Liver (tissue), 9 donors: ENCODE measurements around the gene RFT1. TPM values are rescaled to one million over a fixed set of nuclear protein-coding genes. Genes with fewer than 3 reads are reported as not detected.

Experiments
- DNase-seq: peaks from one replicate; pipeline ENCODE4 v3.0.0-alpha.2; 2017; ENCODE audit warnings: low spot score
- H3K27ac ChIP-seq, 2 donors: one replicate each; pipeline ENCODE4 v1.7.0; 2013; ENCODE audit warnings: inconsistent platforms in 2 of 2, low read length in 2 of 2, control low read depth in 1 of 2, low read depth in 1 of 2, mild to moderate bottlenecking in 1 of 2
- H3K27me3 ChIP-seq, 4 donors: one replicate each; pipeline versions ENCODE4 v1.6.1 to v1.7.0; 2013; ENCODE audit warnings: low read length in 3 of 4, inconsistent platforms in 1 of 4, mild to moderate bottlenecking in 1 of 4, moderate library complexity in 1 of 4; ENCODE audit not compliant: control insufficient read depth in 4 of 4, insufficient read depth in 4 of 4
- H3K36me3 ChIP-seq, 4 donors: one replicate each; pipeline versions ENCODE4 v1.6.1 to v1.7.0; 2013; ENCODE audit warnings: low read length in 3 of 4, mild to moderate bottlenecking in 3 of 4, low read depth in 1 of 4, moderate library complexity in 1 of 4; ENCODE audit not compliant: control insufficient read depth in 4 of 4, insufficient read depth in 3 of 4
- H3K4me1 ChIP-seq, 4 donors: one replicate each; pipeline versions ENCODE4 v1.6.1 to v1.7.0; 2013; ENCODE audit warnings: low read length in 3 of 4, mild to moderate bottlenecking in 3 of 4, moderate library complexity in 1 of 4; ENCODE audit not compliant: control insufficient read depth in 4 of 4, insufficient read depth in 4 of 4
- H3K4me3 ChIP-seq, 3 donors: one replicate each; pipeline versions ENCODE4 v1.6.1 to v1.7.0; 2013; ENCODE audit warnings: low read length in 3 of 3, control low read depth in 1 of 3, low read depth in 1 of 3, mild to moderate bottlenecking in 1 of 3
- H3K9ac ChIP-seq, 2 donors: one replicate each; pipeline ENCODE4 v1.7.0; 2013; ENCODE audit warnings: low read length in 2 of 2, mild to moderate bottlenecking in 2 of 2, moderate library complexity in 2 of 2, control low read depth in 1 of 2, low read depth in 1 of 2
- H3K9me3 ChIP-seq, 4 donors: one replicate each; pipeline versions ENCODE4 v1.6.1 to v1.7.0; 2013; ENCODE audit warnings: low read length in 3 of 4; ENCODE audit not compliant: control insufficient read depth in 4 of 4
- EGR1 ChIP-seq, 2 donors: IDR thresholded peaks; 2 replicates each; pipeline ENCODE4 v1.6.1; 2016 to 2018; ENCODE audit warnings: antibody characterized with exemption in 2 of 2, low read depth in 2 of 2
- FOXA1 ChIP-seq: IDR thresholded peaks from 2 replicates; pipeline ENCODE4 v1.6.1; 2016; ENCODE audit warnings: antibody characterized with exemption
- FOXA2 ChIP-seq: IDR thresholded peaks from 2 replicates; pipeline ENCODE4 v1.6.1; 2016; ENCODE audit warnings: antibody characterized with exemption
- GABPA ChIP-seq, 2 donors: IDR thresholded peaks in 1 of 2; conservative IDR thresholded peaks in 1 of 2; 2 replicates each; pipeline ENCODE4 v1.6.1; 2016; ENCODE audit warnings: antibody characterized with exemption in 2 of 2, mild to moderate bottlenecking in 1 of 2, moderate library complexity in 1 of 2
- HNF4A ChIP-seq, 2 donors: conservative IDR thresholded peaks; 2 replicates each; pipeline ENCODE4 v1.6.1; 2016; ENCODE audit warnings: antibody characterized with exemption in 2 of 2, mild to moderate bottlenecking in 2 of 2
- HNF4G ChIP-seq: IDR thresholded peaks from 2 replicates; pipeline ENCODE4 v1.6.1; 2016; ENCODE audit warnings: antibody characterized with exemption
- JUND ChIP-seq, 2 donors: IDR thresholded peaks; 2 replicates each; pipeline ENCODE4 v1.6.1; 2016; ENCODE audit warnings: antibody characterized with exemption in 2 of 2
- NR2F2 ChIP-seq: IDR thresholded peaks from 2 replicates; pipeline ENCODE4 v1.6.1; 2016; ENCODE audit warnings: antibody characterized with exemption
- RAD21 ChIP-seq, 2 donors: IDR thresholded peaks; 2 replicates each; pipeline ENCODE4 v1.6.1; 2016; ENCODE audit warnings: antibody characterized with exemption in 2 of 2, mild to moderate bottlenecking in 2 of 2
- RXRA ChIP-seq, 2 donors: IDR thresholded peaks; 2 replicates each; pipeline ENCODE4 v1.6.1; 2017 to 2018; ENCODE audit warnings: antibody characterized with exemption in 2 of 2, mild to moderate bottlenecking in 1 of 2
- SP1 ChIP-seq: IDR thresholded peaks from 2 replicates; pipeline ENCODE4 v1.6.1; 2018; ENCODE audit warnings: antibody characterized with exemption, mild to moderate bottlenecking
- TAF1 ChIP-seq: conservative IDR thresholded peaks from 2 replicates; pipeline ENCODE4 v1.6.1; 2016; ENCODE audit warnings: antibody characterized with exemption, mild to moderate bottlenecking
- YY1 ChIP-seq: IDR thresholded peaks from 2 replicates; pipeline ENCODE4 v1.6.1; 2016; ENCODE audit warnings: antibody characterized with exemption, mild to moderate bottlenecking
- ZBTB33 ChIP-seq: IDR thresholded peaks from 2 replicates; pipeline ENCODE4 v1.6.1; 2016; ENCODE audit warnings: antibody characterized with exemption
- WGBS: extraction: QIAGEN DNeasy Blood & Tissue Kit; methylation state at CpG from one replicate; pipeline ENCODE4 v1.1.7; 2013; 5-methylcytosine and 5-hydroxymethylcytosine counted together
- polyA plus RNA-seq, 2 donors: library from polyadenylated mRNA; stranded (reverse) in 1 of 2; unstranded in 1 of 2; fragments of 200-250 nt in 1 of 2; fragments of >200 nt in 1 of 2; fragmentation: Nextera tagmentation in 1 of 2; extraction: Ambion mirVana in 1 of 2; gene quantifications; one replicate each; pipeline versions ENCODE4 v1.2.1 to v1.2.3, GENCODE V29; 2013 to 2015
- total RNA-seq, 2 donors: library from RNA; depleted of rRNA; stranded (reverse); fragments of >200 nt; gene quantifications; one replicate each; pipeline ENCODE4 v1.2.3, GENCODE V29; 2014
- TF ChIP-seq, protein P1 (sequence below): IDR thresholded peaks from 2 replicates; pipeline ENCODE4 v1.6.1; 2016; ENCODE audit warnings: antibody characterized with exemption, mild to moderate bottlenecking
- TF ChIP-seq, protein P2 (sequence below): fragments of 150-350 bp; IDR thresholded peaks from 2 replicates; pipeline ENCODE4 v1.5.1; 2017; ENCODE audit warnings: improper control_type of control experiment, low read depth, low read length; ENCODE audit not compliant: missing input control
- TF ChIP-seq, protein P3 (sequence below): IDR thresholded peaks from 2 replicates; pipeline ENCODE4 v1.6.1; 2016; ENCODE audit warnings: antibody characterized with exemption
- TF ChIP-seq, protein P4 (sequence below): IDR thresholded peaks from 2 replicates; pipeline ENCODE4 v1.6.1; 2016; ENCODE audit warnings: antibody characterized with exemption
- donor health status: healthy.
- donor health status: healthy.
- donor health status: healthy.
- donor health status: healthy.
- donor health status: healthy.

RFT1 gene
- total and polyA plus RNA-seq, 4 donors = 8.0 to 12.6 (median 11.8) TPM

GRCh38 chr3:53134631-53135232 is 4.5 kb upstream of the RFT1 start:
- Histone ChIP-seq H3K36me3 (no peaks in the 10 kb centered on the region), H3K27ac (no peak overlapping the region), H3K9me3 (no peaks in the 10 kb centered on the region), H3K4me3 (no peak overlapping the region), H3K9ac (no peak overlapping the region), H3K4me1 (peaks cover 4 to 29% (median 22%) of the 10 kb centered on the region in 4 donors), H3K27me3 (no peaks in the 10 kb centered on the region)
- TF ChIP-seq RXRA (IDR thresholded peaks at IDR 0.05) (peak in 1 of 2 donors; percentile 13), NR2F2 (no peak), HNF4G (no peak), YY1 (no peak), RAD21 (IDR thresholded peaks at IDR 0.05) (peak; percentile 87 to 95), FOXA2 (no peak), FOXA1 (no peak), HNF4A (conservative IDR thresholded peaks at IDR 0.05) (peak in 1 of 2 donors; percentile 25), ZBTB33 (no peak), SP1 (no peak), GABPA (IDR thresholded peaks at IDR 0.05 in 1 of 2, conservative IDR thresholded peaks at IDR 0.05 in 1 of 2) (no peak), EGR1 (IDR thresholded peaks at IDR 0.05; ENCODE audit: low read depth in 2 of 2) (no peak), TAF1 (no peak), JUND (IDR thresholded peaks at IDR 0.05) (no peak)
- TF ChIP-seq, protein P1, sequence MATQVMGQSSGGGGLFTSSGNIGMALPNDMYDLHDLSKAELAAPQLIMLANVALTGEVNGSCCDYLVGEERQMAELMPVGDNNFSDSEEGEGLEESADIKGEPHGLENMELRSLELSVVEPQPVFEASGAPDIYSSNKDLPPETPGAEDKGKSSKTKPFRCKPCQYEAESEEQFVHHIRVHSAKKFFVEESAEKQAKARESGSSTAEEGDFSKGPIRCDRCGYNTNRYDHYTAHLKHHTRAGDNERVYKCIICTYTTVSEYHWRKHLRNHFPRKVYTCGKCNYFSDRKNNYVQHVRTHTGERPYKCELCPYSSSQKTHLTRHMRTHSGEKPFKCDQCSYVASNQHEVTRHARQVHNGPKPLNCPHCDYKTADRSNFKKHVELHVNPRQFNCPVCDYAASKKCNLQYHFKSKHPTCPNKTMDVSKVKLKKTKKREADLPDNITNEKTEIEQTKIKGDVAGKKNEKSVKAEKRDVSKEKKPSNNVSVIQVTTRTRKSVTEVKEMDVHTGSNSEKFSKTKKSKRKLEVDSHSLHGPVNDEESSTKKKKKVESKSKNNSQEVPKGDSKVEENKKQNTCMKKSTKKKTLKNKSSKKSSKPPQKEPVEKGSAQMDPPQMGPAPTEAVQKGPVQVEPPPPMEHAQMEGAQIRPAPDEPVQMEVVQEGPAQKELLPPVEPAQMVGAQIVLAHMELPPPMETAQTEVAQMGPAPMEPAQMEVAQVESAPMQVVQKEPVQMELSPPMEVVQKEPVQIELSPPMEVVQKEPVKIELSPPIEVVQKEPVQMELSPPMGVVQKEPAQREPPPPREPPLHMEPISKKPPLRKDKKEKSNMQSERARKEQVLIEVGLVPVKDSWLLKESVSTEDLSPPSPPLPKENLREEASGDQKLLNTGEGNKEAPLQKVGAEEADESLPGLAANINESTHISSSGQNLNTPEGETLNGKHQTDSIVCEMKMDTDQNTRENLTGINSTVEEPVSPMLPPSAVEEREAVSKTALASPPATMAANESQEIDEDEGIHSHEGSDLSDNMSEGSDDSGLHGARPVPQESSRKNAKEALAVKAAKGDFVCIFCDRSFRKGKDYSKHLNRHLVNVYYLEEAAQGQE = no peak
- TF ChIP-seq, protein P2, sequence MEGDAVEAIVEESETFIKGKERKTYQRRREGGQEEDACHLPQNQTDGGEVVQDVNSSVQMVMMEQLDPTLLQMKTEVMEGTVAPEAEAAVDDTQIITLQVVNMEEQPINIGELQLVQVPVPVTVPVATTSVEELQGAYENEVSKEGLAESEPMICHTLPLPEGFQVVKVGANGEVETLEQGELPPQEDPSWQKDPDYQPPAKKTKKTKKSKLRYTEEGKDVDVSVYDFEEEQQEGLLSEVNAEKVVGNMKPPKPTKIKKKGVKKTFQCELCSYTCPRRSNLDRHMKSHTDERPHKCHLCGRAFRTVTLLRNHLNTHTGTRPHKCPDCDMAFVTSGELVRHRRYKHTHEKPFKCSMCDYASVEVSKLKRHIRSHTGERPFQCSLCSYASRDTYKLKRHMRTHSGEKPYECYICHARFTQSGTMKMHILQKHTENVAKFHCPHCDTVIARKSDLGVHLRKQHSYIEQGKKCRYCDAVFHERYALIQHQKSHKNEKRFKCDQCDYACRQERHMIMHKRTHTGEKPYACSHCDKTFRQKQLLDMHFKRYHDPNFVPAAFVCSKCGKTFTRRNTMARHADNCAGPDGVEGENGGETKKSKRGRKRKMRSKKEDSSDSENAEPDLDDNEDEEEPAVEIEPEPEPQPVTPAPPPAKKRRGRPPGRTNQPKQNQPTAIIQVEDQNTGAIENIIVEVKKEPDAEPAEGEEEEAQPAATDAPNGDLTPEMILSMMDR = peak; percentile 78
- TF ChIP-seq, protein P3, sequence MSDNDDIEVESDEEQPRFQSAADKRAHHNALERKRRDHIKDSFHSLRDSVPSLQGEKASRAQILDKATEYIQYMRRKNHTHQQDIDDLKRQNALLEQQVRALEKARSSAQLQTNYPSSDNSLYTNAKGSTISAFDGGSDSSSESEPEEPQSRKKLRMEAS = no peak
- TF ChIP-seq, protein P4, sequence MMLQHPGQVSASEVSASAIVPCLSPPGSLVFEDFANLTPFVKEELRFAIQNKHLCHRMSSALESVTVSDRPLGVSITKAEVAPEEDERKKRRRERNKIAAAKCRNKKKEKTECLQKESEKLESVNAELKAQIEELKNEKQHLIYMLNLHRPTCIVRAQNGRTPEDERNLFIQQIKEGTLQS = no peak
- peak; percentile 67 for DNase-seq
- WGBS = 17% methylated on average over 6 of the region's 6 CpGs
